ENCODE results near the gene NBPF1.
"Not testable (repeated sequence)": the region's sequence is repeated elsewhere in the genome, so short reads cannot be mapped to it uniquely, and the experiment has no call there.

NBPF1 gene

GRCh38 chr1:16613185-16614147 lies at the start of gene NBPF1:
Gene NBPF1, minus strand, starts transcription at chr1:16613564.
- peak; percentile 100 for DNase-seq

DNA sequence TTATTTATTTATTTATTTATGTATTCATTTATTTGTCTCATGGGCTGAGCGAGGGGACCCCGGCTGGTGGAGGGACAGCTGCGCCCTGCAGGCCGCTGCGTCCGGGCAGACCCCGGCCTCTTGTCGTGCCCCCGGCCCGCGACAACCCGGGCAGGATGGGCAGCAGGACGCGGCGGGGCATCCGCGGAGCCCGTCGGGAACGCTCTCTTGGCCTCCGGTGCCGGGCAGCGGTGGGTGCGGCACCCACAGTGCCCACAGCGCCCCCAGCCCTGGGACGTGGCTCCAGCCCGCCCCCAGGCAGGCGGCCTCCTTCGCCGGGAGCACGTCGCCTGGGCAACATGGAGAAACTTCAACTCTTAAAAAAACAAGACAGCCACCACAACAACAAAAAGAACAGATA lies 44.9 kb upstream of the NBPF1 start:
- not testable (repeated sequence) for DNase-seq

DNA sequence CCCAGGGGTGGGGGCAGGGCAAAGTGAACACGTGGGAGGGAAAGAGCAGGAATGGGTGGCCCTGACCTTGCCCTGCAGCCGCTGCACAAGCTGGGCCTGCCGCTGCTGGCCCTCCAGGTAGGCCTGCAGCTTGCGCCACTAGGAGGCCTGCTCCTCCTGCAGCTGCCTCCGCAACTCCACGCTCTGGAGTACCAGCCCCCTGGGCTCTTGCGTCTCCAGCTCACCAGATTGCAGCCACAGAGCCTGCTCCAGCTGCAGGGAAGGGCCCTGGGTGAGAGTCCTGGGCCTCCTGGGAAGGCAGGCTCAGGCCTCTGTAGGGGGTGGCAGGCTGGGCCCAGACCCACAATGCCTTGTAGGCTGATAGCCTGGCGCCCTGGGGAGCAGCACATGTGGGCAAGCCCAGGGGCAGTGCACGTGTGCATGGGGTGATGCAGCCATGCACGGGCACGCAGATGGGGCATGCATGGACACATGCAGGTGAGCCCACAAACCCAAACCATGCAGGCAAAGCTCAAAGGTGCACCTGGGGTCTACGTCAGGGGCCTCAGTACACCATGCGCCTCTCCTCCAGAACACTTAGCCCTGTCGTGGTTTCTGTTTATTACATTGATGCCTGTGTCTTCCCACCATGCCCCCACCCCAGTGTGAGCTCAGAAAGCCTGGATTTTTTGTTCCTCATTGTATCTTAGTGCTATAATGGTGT lies 43.8 kb upstream of the NBPF1 start:
- not testable (repeated sequence) for DNase-seq

DNA sequence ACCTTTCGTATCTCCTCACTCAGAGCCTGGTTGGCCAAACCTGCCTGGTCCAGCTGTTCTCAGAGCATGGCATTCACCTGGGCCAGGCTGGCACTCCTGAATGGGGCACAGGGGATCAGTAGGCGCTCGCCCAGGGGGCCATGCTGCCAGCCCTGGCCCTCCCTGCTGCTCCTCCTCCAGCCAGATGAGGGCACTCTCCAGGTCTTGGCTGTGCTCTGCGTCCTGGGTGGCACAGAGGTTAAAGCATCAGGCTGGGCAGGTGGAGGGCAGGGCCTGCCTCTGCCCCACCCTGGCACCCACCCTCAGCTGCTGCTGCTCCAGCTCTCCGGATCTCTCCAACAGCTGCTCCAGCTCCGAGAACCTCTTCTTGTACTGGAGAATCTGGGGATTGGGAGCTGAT lies 43.2 kb upstream of the NBPF1 start:
- not testable (repeated sequence) for DNase-seq

DNA sequence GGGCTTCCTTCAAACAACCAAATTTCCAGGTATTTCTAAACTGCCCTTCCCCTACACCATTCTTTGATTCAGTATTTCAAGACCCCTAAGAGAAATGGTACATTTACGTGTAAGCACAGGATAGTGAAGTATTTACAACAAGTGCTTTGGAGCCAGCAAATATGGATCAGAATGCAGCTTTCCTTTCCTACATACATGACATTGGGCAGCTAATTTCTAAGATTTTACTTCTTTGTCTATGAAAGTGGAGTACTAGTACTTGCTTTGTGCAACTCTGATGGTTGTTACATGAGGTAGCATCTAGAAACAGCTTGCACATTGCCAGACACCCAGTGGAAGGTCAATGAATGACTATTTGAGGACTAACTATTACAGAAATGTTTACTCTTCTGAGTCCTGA lies 38.2 kb upstream of the NBPF1 start:
- DNase-seq = not testable (repeated sequence)

DNA sequence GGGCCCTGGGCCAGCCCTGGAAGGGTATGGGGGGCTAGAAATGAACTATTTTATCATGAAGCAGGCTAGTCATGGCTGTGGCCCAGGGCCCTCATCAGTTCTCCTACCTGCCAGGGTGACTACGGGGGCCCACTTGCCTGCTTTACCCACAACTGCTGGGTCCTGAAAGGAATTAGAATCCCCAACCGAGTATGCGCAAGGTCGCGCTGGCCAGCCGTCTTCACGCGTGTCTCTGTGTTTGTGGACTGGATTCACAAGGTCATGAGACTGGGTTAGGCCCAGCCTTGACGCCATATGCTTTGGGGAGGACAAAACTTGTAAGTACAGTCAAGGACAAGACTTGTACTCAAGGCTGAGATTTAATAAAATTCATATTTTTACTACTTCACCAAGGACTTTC lies 36.6 kb upstream of the NBPF1 start:
- DNase-seq = not testable (repeated sequence)

DNA sequence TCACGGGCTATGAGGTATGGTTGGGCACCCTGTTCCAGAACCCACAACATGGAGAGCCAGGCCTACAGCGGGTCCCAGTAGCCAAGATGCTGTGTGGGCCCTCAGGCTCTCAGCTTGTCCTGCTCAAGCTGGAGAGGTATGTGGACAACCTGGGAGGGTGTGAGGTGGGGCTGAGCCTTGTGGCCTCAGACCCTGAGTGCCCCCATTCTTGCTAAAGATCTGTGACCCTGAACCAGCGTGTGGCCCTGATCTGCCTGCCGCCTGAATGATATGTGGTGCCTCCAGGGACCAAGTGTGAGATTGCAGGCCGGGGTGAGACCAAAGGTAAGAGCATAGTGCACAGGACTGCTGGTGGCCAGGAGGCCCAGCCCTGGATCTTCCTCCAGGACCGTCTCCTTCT lies 36.0 kb upstream of the NBPF1 start:
- DNase-seq = not testable (repeated sequence)

DNA sequence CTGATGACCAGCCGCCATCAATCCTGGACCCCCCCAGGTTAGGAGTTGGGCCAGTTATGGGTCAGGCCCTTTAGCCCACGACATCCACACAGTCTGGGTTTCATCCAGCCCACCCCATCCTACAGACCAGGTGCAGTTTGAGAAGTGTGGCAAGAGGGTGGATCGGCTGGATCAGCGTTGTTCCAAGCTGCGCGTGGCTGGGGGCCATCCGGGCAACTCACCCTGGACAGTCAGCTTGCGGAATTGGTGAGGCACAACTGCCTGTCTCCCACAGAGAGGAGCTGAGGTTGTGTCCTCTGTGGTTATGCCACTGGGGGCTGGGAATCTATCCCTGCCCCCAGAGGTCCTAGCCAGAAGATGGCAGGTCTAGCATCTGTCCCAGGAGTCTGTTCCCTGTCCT lies 35.4 kb upstream of the NBPF1 start:
- DNase-seq = not testable (repeated sequence)

- DNase-seq = not testable (repeated sequence)
Observed at GRCh38 chr1:16648250-16648649, 34.9 kb upstream of the NBPF1 start.

- not testable (repeated sequence) for DNase-seq
Observed at GRCh38 chr1:16647179-16648176, 34.1 kb upstream of the NBPF1 start.

GRCh38 chr1:16646716-16647115 lies 33.4 kb upstream of the NBPF1 start:
- not testable (repeated sequence) for DNase-seq

- not testable (repeated sequence) for DNase-seq
Observed at GRCh38 chr1:16646061-16646664, 32.8 kb upstream of the NBPF1 start.

DNA sequence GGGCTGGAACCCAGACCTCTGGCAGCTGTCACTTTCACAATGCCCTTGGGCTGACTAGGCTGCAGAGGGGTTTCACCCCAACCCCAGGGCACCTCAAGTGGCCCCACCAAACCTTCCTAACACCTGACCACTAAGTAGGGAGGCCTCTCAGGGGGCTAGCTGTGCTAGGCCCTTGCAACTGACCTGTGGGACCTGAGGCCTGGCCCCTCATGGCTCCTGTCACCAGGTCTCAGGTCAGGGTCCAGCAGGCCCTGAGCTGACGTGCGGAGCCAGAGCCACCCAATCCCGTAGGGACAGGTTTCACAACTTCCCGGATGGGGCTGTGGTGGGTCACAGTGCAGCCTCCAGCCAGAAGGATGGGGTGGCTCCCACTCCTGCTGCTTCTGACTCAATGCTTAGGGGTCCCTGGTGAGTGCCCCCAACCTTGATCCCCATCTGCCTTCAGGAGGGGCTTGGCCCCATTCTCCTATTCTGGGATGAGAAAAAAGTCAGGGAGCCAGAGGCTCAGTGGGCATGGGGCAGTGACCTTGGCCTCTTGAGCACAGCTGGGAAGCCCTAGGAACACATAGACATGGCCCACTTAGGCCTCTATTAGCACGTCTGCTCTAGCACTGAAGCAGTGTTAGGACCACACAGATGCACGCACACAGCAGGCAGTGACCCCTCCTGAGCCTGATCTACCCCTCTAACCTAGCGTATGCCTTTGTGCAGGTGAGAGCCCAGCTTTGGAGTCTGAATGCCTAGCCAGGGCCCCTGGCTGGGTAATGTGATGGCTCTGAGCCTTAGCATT lies 32.1 kb upstream of the NBPF1 start:
- not testable (repeated sequence) for DNase-seq

DNA sequence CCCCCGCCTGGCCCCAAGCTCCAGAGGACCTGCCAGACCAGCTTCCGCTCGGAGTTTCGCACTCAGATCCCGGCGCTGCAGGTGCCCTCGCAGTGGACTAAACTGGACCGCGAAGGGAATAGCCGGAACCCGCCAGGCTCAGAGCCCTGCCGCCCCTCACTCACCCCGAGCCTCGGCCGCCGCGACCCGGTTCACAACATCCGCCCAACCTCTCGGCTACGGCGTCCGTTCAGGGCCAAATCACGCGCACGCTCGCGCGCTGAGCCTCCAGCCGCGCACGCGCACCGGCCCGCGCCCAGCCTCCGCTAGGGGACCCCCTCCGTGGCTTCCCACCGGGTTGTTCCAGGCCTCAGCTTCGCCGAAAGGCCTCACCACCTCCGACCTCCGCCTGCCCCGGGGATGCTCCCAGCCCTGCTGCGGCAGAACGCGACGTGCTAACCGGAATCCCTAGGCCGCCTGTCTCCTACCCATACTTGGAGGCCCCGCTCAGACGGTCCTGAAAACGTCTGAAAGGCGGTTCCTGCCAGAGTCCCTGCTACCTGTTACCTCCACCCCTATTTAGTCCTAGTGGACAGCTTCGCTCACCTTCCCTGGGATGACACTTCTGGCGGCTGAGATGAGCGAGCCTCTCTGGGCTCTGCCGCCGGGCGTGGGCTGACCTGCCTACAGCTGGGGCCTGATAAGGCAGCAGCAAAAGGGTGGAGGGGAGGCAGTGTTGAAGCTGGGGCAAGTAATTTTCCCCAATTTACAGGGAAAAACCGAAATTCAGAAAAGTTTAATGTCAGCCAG lies 31.3 kb upstream of the NBPF1 start:
- peak; percentile 93 for DNase-seq

- no peak for DNase-seq
Observed at GRCh38 chr1:16644193-16644481, 30.8 kb upstream of the NBPF1 start.

GRCh38 chr1:16643476-16644192 lies 30.3 kb upstream of the NBPF1 start:
- DNase-seq = not testable (repeated sequence)

- not testable (repeated sequence) for DNase-seq
Observed at GRCh38 chr1:16643001-16643411, 29.6 kb upstream of the NBPF1 start.

DNA sequence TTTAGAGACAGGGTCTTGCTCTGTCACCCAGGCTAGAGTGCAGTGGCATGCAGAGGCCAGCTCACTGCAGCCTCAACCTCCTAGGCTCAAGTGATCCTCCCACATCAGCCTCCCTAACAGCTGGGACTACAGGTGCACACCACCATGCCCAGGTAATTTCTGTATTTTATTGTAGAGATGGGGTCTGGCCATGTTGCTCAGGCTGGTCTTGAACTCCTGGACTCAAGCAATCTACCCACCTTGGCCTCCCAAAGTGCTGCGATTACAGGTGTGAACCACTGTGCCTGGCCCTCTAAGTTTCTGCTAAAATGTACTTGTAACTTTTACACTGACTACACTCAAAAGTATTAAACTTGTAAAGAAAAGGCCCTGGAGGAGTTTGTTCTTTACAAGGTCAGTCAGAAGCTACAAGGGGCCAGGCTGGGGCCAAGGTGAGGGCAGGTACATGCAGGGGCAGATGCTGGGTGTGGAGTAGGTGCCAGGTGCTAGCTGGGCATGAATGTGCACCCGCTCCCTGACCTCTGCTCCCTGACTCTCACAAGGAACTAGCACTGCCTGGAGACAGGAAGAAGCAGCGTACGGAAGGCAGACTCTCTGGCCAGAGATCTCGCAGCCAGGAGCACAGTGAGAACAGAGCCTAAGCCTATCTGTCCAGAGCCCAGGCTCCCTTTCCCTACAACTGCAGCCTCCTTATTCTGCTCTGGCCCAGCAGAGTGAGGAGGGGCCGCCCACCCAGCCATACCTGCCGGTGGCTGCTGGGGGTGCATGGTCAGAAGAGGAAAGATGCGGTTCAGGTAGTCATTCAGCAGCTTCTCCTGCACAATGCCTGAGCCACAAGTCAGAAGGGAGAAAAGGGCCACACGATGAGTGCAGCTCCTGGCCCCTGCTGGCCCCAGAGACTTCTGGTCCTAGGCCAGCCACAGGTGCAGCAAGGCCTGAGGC lies 28.9 kb upstream of the NBPF1 start:
- DNase-seq = not testable (repeated sequence)
